HepG2 (cell line): ENCODE results near the gene GABRA4. TPM values are rescaled to one million over a fixed set of nuclear protein-coding genes. Genes with fewer than 3 reads are reported as not detected.

Source experiments
- ATAC-seq: fragments of 200-7000 bp; cut with Tn5 transposase; 3 replicates; pipeline ENCODE4 v1.9.1; 2020; ENCODE audit warnings: mild to moderate bottlenecking, moderate library complexity
- BruUV-seq: library from RNA; stranded (reverse); fragments of 400-500 nt; replicated peaks from 2 replicates; lab custom pipeline; 2021; lab: Mats Ljungman, UMichigan
- CTCF ChIA-PET: fragments of 300-600 bp; formaldehyde crosslinking; extraction: SDS; loops from one replicate; lab custom pipeline; 2021; ENCODE audit warnings: low total read pairs, inconsistent platforms, low intra/inter-chr PET ratio; lab: Yijun Ruan, JAX
- POLR2A ChIA-PET: fragments of 350-600 bp; sonication (Branson Sonifier 250); formaldehyde crosslinking; loops from one replicate; lab custom pipeline; 2020; ENCODE audit warnings: antibody characterized with exemption, inconsistent platforms; lab: Yijun Ruan, JAX
- DNase-seq: peaks from one replicate; pipeline ENCODE4 v3.0.0-alpha.2; 2015; ENCODE audit warnings: low spot score
- FAIRE-seq: peaks from 3 replicates; lab custom pipeline; 2011; peaks lifted over from hg19 to GRCh38; lab: Jason Lieb, UNC
- H2AFZ ChIP-seq: one replicate; pipeline ENCODE4 v1.6.1; 2011; ENCODE audit warnings: low read length, inconsistent platforms
- H3K27ac ChIP-seq: fragments of 300-600 bp; 3 replicates; pipeline ENCODE4 v1.8.0; 2011; ENCODE audit warnings: mixed run types, mild to moderate bottlenecking, mixed read lengths, low read length, inconsistent platforms; ENCODE audit not compliant: insufficient read depth; ENCODE audit errors: extremely low read length
- H3K27me3 ChIP-seq, 2 experiments: fragments of 200-600 bp in 1 of 2; 2 replicates in 1 of 2; 3 replicates in 1 of 2; pipeline versions ENCODE4 v1.6.0 to v1.8.0; 2011; ENCODE audit warnings: low read length in 2 of 2, mild to moderate bottlenecking in 2 of 2, moderate library complexity in 2 of 2, inconsistent platforms in 1 of 2; ENCODE audit not compliant: insufficient read depth in 2 of 2, control insufficient read depth in 1 of 2
- H3K36me3 ChIP-seq, 2 experiments: fragments of 200-600 bp in 1 of 2; replicated peaks in 1 of 2; 2 replicates in 1 of 2; 3 replicates in 1 of 2; pipeline versions ENCODE4 v1.5.1 to v1.8.0; 2011; ENCODE audit warnings: low read length in 2 of 2, inconsistent platforms in 1 of 2; ENCODE audit not compliant: insufficient read depth in 2 of 2, control insufficient read depth in 1 of 2
- H3K4me1 ChIP-seq: 2 replicates; pipeline ENCODE4 v1.5.1; 2012; ENCODE audit warnings: low read length, inconsistent platforms; ENCODE audit not compliant: insufficient read depth
- H3K4me2 ChIP-seq: 2 replicates; pipeline ENCODE4 v1.6.0; 2011; ENCODE audit warnings: low read depth, low read length, inconsistent platforms
- H3K4me3 ChIP-seq, 3 experiments: fragments of 200-600 bp in 1 of 3; sonication (generic), shearing (Covaris generic) in 1 of 3; replicated peaks in 1 of 3; 2 replicates each; pipeline ENCODE4 v1.5.1; 2011 to 2016; ENCODE audit warnings: low read length in 3 of 3, inconsistent platforms in 2 of 3, low read depth in 2 of 3, mild to moderate bottlenecking in 2 of 3, control low read depth in 1 of 3, mixed read lengths in 1 of 3; ENCODE audit not compliant: insufficient read depth in 1 of 3
- H3K79me2 ChIP-seq: one replicate; pipeline ENCODE4 v1.6.1; 2011; ENCODE audit warnings: low read length, inconsistent platforms; ENCODE audit not compliant: insufficient read depth
- H3K9ac ChIP-seq: 2 replicates; pipeline ENCODE4 v1.6.0; 2011; ENCODE audit warnings: mild to moderate bottlenecking, low read depth, low read length, inconsistent platforms; ENCODE audit not compliant: insufficient read depth
- H3K9me3 ChIP-seq: 2 replicates; pipeline ENCODE4 v1.5.1; 2012; ENCODE audit warnings: mild to moderate bottlenecking, low read length
- H4K20me1 ChIP-seq: 2 replicates; pipeline ENCODE4 v1.6.0; 2011; ENCODE audit warnings: inconsistent platforms, mild to moderate bottlenecking, low read length, moderate library complexity; ENCODE audit not compliant: insufficient read depth
- KDM1A ChIP-seq: IDR thresholded peaks from 2 replicates; pipeline ENCODE4 v1.6.1; 2016; ENCODE audit warnings: missing compliant biosample characterization
- KLF6 ChIP-seq: IDR thresholded peaks from 2 replicates; pipeline ENCODE4 v1.8.0; 2016; ENCODE audit warnings: missing biosample characterization, missing genetic modification reagents
- KMT2B ChIP-seq: IDR thresholded peaks from 2 replicates; pipeline ENCODE4 v1.6.1; 2016; ENCODE audit warnings: missing genetic modification reagents, missing compliant biosample characterization
- POLR2G ChIP-seq: fragments of 200-400 bp; formaldehyde crosslinking; IDR thresholded peaks from 2 replicates; pipeline ENCODE4 v1.6.1; 2018; ENCODE audit warnings: mild to moderate bottlenecking, low read depth, low read length, moderate library complexity
- PRDM10 ChIP-seq: sonication (generic); formaldehyde crosslinking; IDR thresholded peaks from 2 replicates; pipeline ENCODE4 v1.4.0; 2020; ENCODE audit warnings: low read depth, missing genetic modification reagents
- SMC3 ChIP-seq: IDR thresholded peaks from 2 replicates; pipeline ENCODE4 v1.6.1; 2011; ENCODE audit warnings: low read length, improper control_type of control experiment
- TBP ChIP-seq: sonication (generic); formaldehyde crosslinking; IDR thresholded peaks from 2 replicates; pipeline ENCODE4 v1.5.0; 2020; ENCODE audit warnings: missing genetic modification reagents
- ZMAT3 ChIP-seq: sonication (generic); formaldehyde crosslinking; conservative IDR thresholded peaks from 2 replicates; pipeline ENCODE4 v1.7.0; 2021; ENCODE audit warnings: missing genetic modification reagents
- ZNF672 ChIP-seq: sonication (generic); formaldehyde crosslinking; IDR thresholded peaks from 2 replicates; pipeline ENCODE4 v1.8.1; 2022; ENCODE audit warnings: missing genetic modification reagents
- ZNF709 ChIP-seq: sonication (generic); formaldehyde crosslinking; IDR thresholded peaks from 2 replicates; pipeline ENCODE4 v1.5.0; 2020; ENCODE audit warnings: mild to moderate bottlenecking, missing genetic modification reagents
- ZNF766 ChIP-seq: sonication (generic); formaldehyde crosslinking; IDR thresholded peaks from 2 replicates; pipeline ENCODE4 v1.5.0; 2020; ENCODE audit warnings: missing genetic modification reagents, borderline replicate concordance
- WGBS: methylation state at CpG from one replicate; pipeline ENCODE4 v1.1.6; 2017; ENCODE audit warnings: low lambda C conversion rate; 5-methylcytosine and 5-hydroxymethylcytosine counted together
- in situ Hi-C: cut with HindIII; loops from 2 replicates; pipeline ENCODE4 v1.10.0; 2017; ENCODE audit warnings: low pct_unique_long_range_greater_than_20kb; ENCODE audit not compliant: extremely low pct_ligation_motif_present
- intact Hi-C: fragments of 100-400 bp; cut with micrococcal nuclease; formaldehyde crosslinking; loops from one replicate; pipeline ENCODE4 v1.10.0; 2022; ENCODE audit not compliant: unreplicated experiment
- polyA plus RNA-seq, 8 experiments: library from polyadenylated mRNA; depleted of rRNA in 3 of 8; stranded (reverse) in 7 of 8; unstranded in 1 of 8; fragments of >200 nt; fragmentation: Illumina TruSeq in 4 of 8; extraction: Trizol in 4 of 8; gene quantifications; 2 replicates each; pipeline versions ENCODE4 v1.2.1 to v1.2.3, GENCODE V29; 2011 to 2016; ENCODE audit warnings: low read depth in 4 of 8, missing spikeins in 1 of 8, mixed read lengths in 1 of 8; ENCODE audit not compliant: insufficient read depth in 1 of 8
- total RNA-seq, 5 experiments: library from RNA; depleted of rRNA; stranded (reverse); fragments of >200 nt; fragmentation: Illumina TruSeq; extraction: Trizol; gene quantifications; 2 replicates each; pipeline ENCODE4 v1.2.3, GENCODE V29; 2016; ENCODE audit warnings: low read depth in 1 of 5
- TF ChIP-seq, protein P1 (sequence below): IDR thresholded peaks from 2 replicates; pipeline ENCODE4 v1.6.1; 2016; ENCODE audit warnings: low read depth, borderline replicate concordance
- TF ChIP-seq, protein P2 (sequence below): sonication (generic); formaldehyde crosslinking; IDR thresholded peaks from 2 replicates; pipeline ENCODE4 v1.5.0; 2020; ENCODE audit warnings: mild to moderate bottlenecking, missing genetic modification reagents, borderline replicate concordance

GABRA4 gene
- total and polyA plus RNA-seq, 2 of the 13 experiments (the other 11 are each of a cell fraction or from before 2014, with no cell fraction given), result not detected

DNA sequence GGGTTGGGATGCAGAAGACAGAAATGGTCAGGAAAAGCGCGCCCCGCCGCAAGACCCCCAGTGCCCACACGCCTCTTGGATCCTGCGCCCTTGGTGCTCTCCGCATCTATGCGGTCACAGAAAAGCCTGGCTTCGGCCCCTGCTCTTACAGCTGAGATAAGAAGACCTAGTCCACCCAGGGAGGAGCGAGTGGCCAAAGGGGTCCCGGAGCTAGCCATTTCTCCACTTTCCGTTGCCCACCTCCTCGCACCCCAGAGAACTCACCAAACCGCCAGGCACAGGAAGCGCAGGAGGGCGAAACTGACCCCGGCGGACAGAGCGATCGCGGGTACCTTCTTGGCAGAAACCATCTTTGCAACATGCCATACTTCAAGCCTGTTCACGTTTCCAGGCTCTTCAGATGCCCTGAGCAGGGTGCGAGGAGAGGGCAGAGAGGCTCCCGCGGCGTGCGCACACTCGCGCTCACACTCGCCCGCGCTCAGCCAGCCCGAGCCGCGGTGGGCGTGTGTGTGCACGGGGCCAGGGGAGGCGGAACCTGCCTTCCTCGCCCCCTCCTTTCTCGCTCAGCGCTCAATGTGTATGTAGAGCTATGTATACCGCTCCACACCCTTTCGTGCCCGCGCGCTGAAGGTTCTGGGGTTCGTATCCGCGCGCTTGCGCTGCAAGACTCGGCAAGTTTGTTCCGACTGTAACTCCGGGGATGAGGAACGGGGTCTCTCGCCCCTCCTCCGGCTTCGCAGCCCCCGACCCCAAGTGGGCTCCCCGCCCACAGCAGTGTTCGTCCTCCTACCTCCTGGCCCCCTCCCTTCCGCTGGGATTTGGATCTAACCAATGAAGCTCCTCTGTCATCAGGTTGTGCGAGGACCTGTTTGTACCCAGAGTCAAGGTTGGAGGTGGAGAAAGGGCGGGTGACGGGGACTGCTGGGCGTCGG is at the start of gene GABRA4 (continued):
- TF ChIP-seq ZNF672 (CRISPR knock-in tag) (no peak), KMT2B (CRISPR knock-in tag) (no peak), ZMAT3 (CRISPR knock-in tag) (no peak), KLF6 (CRISPR knock-in tag) (no peak), TBP (CRISPR knock-in tag) (no peak), SMC3 (no peak)
- TF ChIP-seq, protein P1, sequence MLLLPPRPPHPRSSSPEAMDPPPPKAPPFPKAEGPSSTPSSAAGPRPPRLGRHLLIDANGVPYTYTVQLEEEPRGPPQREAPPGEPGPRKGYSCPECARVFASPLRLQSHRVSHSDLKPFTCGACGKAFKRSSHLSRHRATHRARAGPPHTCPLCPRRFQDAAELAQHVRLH, result no peak

DNA sequence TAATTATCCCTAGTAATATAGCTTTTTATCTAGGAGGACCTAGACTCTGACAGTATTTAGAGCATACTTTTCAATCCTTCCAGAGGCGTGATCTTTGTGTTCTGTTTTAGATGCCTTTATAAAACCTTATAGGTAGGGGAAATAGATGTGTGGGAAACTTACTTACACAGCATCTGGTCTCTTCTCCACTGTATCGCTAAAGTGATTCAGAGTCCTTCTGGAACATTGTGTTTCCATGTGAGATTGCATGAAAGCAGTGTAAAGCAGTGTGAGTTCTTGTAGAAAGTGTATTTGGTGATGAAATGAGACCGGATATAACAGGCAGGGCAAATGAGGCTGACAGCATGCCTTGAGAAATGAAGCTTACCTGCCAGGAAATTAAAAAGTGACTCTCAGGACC is 47.4 kb upstream of the GABRA4 start:
- no peaks in the 10 kb centered on the region for H3K9me3 ChIP-seq
- no peak for DNase-seq
- no peaks in the 10 kb centered on the region for H4K20me1 ChIP-seq
- ChIA-PET POLR2A (no interaction called here), CTCF (no interaction called here)
- WGBS, result 42% methylated on average over 3 of the region's 3 CpGs
- intact Hi-C loops, result no loop called here
- H3K4me3 ChIP-seq, result no peak overlapping the region
- no peak overlapping the region for H2AFZ ChIP-seq
- in situ Hi-C loops, result no loop called here
- no peak overlapping the region for H3K27ac ChIP-seq
- H3K4me2 ChIP-seq, result no peak overlapping the region
- H3K79me2 ChIP-seq, result no peaks in the 10 kb centered on the region
- no peak for ATAC-seq
- no peak for FAIRE-seq
- H3K27me3 ChIP-seq, result no peaks in the 10 kb centered on the region
- H3K4me1 ChIP-seq, result no peaks in the 10 kb centered on the region
- no peak overlapping the region for H3K9ac ChIP-seq
- no peaks in the 10 kb centered on the region for H3K36me3 ChIP-seq
- no TSS peak for BruUV-seq
- TF ChIP-seq PRDM10 (CRISPR knock-in tag), result no peak
- TF ChIP-seq ZNF709 (CRISPR knock-in tag), result no peak
- TF ChIP-seq, protein P2, sequence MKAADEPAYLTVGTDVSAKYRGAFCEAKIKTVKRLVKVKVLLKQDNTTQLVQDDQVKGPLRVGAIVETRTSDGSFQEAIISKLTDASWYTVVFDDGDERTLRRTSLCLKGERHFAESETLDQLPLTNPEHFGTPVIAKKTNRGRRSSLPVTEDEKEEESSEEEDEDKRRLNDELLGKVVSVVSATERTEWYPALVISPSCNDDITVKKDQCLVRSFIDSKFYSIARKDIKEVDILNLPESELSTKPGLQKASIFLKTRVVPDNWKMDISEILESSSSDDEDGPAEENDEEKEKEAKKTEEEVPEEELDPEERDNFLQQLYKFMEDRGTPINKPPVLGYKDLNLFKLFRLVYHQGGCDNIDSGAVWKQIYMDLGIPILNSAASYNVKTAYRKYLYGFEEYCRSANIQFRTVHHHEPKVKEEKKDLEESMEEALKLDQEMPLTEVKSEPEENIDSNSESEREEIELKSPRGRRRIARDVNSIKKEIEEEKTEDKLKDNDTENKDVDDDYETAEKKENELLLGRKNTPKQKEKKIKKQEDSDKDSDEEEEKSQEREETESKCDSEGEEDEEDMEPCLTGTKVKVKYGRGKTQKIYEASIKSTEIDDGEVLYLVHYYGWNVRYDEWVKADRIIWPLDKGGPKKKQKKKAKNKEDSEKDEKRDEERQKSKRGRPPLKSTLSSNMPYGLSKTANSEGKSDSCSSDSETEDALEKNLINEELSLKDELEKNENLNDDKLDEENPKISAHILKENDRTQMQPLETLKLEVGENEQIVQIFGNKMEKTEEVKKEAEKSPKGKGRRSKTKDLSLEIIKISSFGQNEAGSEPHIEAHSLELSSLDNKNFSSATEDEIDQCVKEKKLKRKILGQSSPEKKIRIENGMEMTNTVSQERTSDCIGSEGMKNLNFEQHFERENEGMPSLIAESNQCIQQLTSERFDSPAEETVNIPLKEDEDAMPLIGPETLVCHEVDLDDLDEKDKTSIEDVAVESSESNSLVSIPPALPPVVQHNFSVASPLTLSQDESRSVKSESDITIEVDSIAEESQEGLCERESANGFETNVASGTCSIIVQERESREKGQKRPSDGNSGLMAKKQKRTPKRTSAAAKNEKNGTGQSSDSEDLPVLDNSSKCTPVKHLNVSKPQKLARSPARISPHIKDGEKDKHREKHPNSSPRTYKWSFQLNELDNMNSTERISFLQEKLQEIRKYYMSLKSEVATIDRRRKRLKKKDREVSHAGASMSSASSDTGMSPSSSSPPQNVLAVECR (CRISPR knock-in tag), result no peak
- TF ChIP-seq ZNF766, result no peak
- no peak for TF ChIP-seq KDM1A (CRISPR knock-in tag)
- no peak for TF ChIP-seq POLR2G
